CD14-positive monocyte (primary cell): ENCODE measurements around the gene SUN5. TPM values are rescaled to one million over a fixed set of nuclear protein-coding genes. Genes with fewer than 3 reads are reported as not detected.

ENCODE experiments used
- DNase-seq, 3 donors: peaks; one replicate each; pipeline ENCODE4 v3.0.0-alpha.2; 2011 to 2022
- H2AFZ ChIP-seq: 2 replicates; pipeline ENCODE4 v1.6.0; 2012; ENCODE audit warnings: mild to moderate bottlenecking, low read depth, low read length, inconsistent platforms; ENCODE audit not compliant: insufficient read depth, poor library complexity, severe bottlenecking
- H3K27ac ChIP-seq, 2 donors: 1 replicate in 1 of 2; 2 replicates in 1 of 2; pipeline ENCODE4 v1.5.1; 2012 to 2013; ENCODE audit warnings: low read length in 2 of 2, control low read depth in 1 of 2, inconsistent platforms in 1 of 2, low read depth in 1 of 2, mild to moderate bottlenecking in 1 of 2
- H3K27me3 ChIP-seq, 2 donors: one replicate each; pipeline versions ENCODE4 v1.6.0 to v1.6.1; 2011 to 2013; ENCODE audit warnings: low read length in 2 of 2; ENCODE audit not compliant: control insufficient read depth in 2 of 2, insufficient read depth in 2 of 2
- H3K36me3 ChIP-seq, 2 donors: replicated peaks in 1 of 2; 1 replicate in 1 of 2; 2 replicates in 1 of 2; pipeline versions ENCODE4 v1.5.1 to v1.6.1; 2012 to 2013; ENCODE audit warnings: low read length in 2 of 2, control low read depth in 1 of 2, inconsistent platforms in 1 of 2, mild to moderate bottlenecking in 1 of 2; ENCODE audit not compliant: insufficient read depth in 2 of 2, control insufficient read depth in 1 of 2
- H3K4me1 ChIP-seq, 2 donors: 1 replicate in 1 of 2; 2 replicates in 1 of 2; pipeline versions ENCODE4 v1.5.1 to v1.6.1; 2012 to 2013; ENCODE audit warnings: low read length in 2 of 2, control low read depth in 1 of 2, inconsistent platforms in 1 of 2, mild to moderate bottlenecking in 1 of 2, moderate library complexity in 1 of 2; ENCODE audit not compliant: insufficient read depth in 2 of 2, control insufficient read depth in 1 of 2
- H3K4me2 ChIP-seq: replicated peaks from 2 replicates; pipeline ENCODE3; 2012; ENCODE audit warnings: low read length, moderate library complexity, mild to moderate bottlenecking; ENCODE audit not compliant: poor library complexity, severe bottlenecking; ENCODE audit errors: extremely low read depth
- H3K4me3 ChIP-seq, 3 experiments: fragments of 200-600 bp in 1 of 3; sonication (generic) in 1 of 3; replicated peaks in 1 of 3; 1 replicate in 2 of 3; 2 replicates in 1 of 3; pipeline ENCODE4 v1.5.1; 2011 to 2013; ENCODE audit warnings: low read length in 3 of 3, mild to moderate bottlenecking in 3 of 3, control low read depth in 2 of 3, low read depth in 2 of 3, inconsistent platforms in 1 of 3, moderate library complexity in 1 of 3
- H3K79me2 ChIP-seq: 2 replicates; pipeline ENCODE4 v1.6.0; 2012; ENCODE audit warnings: mild to moderate bottlenecking, control low read depth, inconsistent platforms, low read length, moderate library complexity; ENCODE audit not compliant: insufficient read depth
- H3K9ac ChIP-seq: 2 replicates; pipeline ENCODE4 v1.6.0; 2017; ENCODE audit warnings: low read length, mild to moderate bottlenecking; ENCODE audit not compliant: insufficient read depth, poor library complexity, severe bottlenecking
- H3K9me3 ChIP-seq, 2 donors: replicated peaks in 1 of 2; 1 replicate in 1 of 2; 2 replicates in 1 of 2; pipeline versions ENCODE4 v1.5.1 to v1.6.1; 2012 to 2013; ENCODE audit warnings: low read length in 2 of 2, control low read depth in 1 of 2; ENCODE audit not compliant: control insufficient read depth in 1 of 2, insufficient read depth in 1 of 2
- H4K20me1 ChIP-seq: 2 replicates; pipeline ENCODE4 v1.6.0; 2012; ENCODE audit warnings: mild to moderate bottlenecking, low read length, control low read depth, moderate library complexity; ENCODE audit not compliant: insufficient read depth
- H3K27ac Mint-ChIP-seq, 7 donors: one replicate each; pipeline ENCODE4 v1.8.0; 2020; ENCODE audit warnings: mild to moderate bottlenecking in 7 of 7, mixed read lengths in 7 of 7, moderate library complexity in 6 of 7, inconsistent platforms in 2 of 7
- H3K27me3 Mint-ChIP-seq, 3 donors: one replicate each; pipeline ENCODE4 v1.8.0; 2021 to 2022; ENCODE audit warnings: low read depth in 3 of 3, mild to moderate bottlenecking in 3 of 3, mixed read lengths in 3 of 3, moderate library complexity in 3 of 3, inconsistent platforms in 1 of 3
- H3K36me3 Mint-ChIP-seq, 2 donors: one replicate each; pipeline ENCODE4 v1.8.0; 2020; ENCODE audit warnings: mixed read lengths in 2 of 2, inconsistent platforms in 1 of 2, mild to moderate bottlenecking in 1 of 2
- H3K4me1 Mint-ChIP-seq: one replicate; pipeline ENCODE4 v1.8.0; 2020; ENCODE audit warnings: mild to moderate bottlenecking, mixed read lengths
- H3K4me3 Mint-ChIP-seq, 2 donors: one replicate each; pipeline ENCODE4 v1.8.0; 2020; ENCODE audit warnings: mild to moderate bottlenecking in 2 of 2, mixed read lengths in 2 of 2, moderate library complexity in 1 of 2
- H3K9me3 Mint-ChIP-seq, 7 donors: one replicate each; pipeline ENCODE4 v1.8.0; 2020 to 2022; ENCODE audit warnings: mixed read lengths in 7 of 7, mild to moderate bottlenecking in 6 of 7, moderate library complexity in 6 of 7, inconsistent platforms in 2 of 7
- CTCF ChIP-seq: fragments of 200-600 bp; IDR thresholded peaks from one replicate; pipeline ENCODE4 v1.8.0; 2022; ENCODE audit warnings: antibody characterized with exemption, mild to moderate bottlenecking
- WGBS: methylation state at CpG from one replicate; pipeline ENCODE4 v1.1.5; 2013; ENCODE audit warnings: missing lambda C conversion rate; ENCODE audit not compliant: insufficient coverage; 5-methylcytosine and 5-hydroxymethylcytosine counted together
- intact Hi-C, 2 donors: fragments of 100-400 bp; cut with micrococcal nuclease; formaldehyde crosslinking; loops; one replicate each; pipeline versions ENCODE4 v1.15.0 to v1.15.1; 2023
- polyA plus RNA-seq, 3 donors: library from polyadenylated mRNA; depleted of rRNA in 1 of 3; unstranded in 2 of 3; stranded (reverse) in 1 of 3; fragments of 300-500 nt in 2 of 3; fragments of >200 nt in 1 of 3; fragmentation: Illumina TruSeq in 2 of 3; gene quantifications; 1 replicate in 2 of 3; 2 replicates in 1 of 3; pipeline ENCODE4 v1.2.3, GENCODE V29; 2012 to 2021

The SUN5 gene
- polyA plus RNA-seq, 3 donors: not detected

- Histone ChIP-seq H3K27ac (no peak overlapping the region), H3K4me3 (no peak overlapping the region), H2AFZ (no peak overlapping the region), H3K4me1 (no peaks in the 10 kb centered on the region), H3K4me2 (no peak overlapping the region), H3K36me3 (no peaks in the 10 kb centered on the region), H3K27me3 (no peaks in the 10 kb centered on the region), H3K9ac (no peak overlapping the region), H3K9me3 (no peaks in the 10 kb centered on the region), H3K79me2 (no peaks in the 10 kb centered on the region), H4K20me1 (no peaks in the 10 kb centered on the region)
- intact Hi-C loops: no loop called here
- no peak for TF ChIP-seq CTCF
- Mint-ChIP-seq H3K27me3 (peaks cover 0 to 3% (median 2%) of the 10 kb centered on the region in 3 donors), H3K36me3 (no peaks in the 10 kb centered on the region), H3K4me1 (no peaks in the 10 kb centered on the region), H3K4me3 (no peak overlapping the region), H3K27ac (no peak overlapping the region), H3K9me3 (no peaks in the 10 kb centered on the region)
- 94% methylated on average over 18 of the region's 18 CpGs for WGBS
- DNase-seq: no peak
Observed at GRCh38 chr20:32986331-32986966, 17.8 kb downstream of the SUN5 start.

GRCh38 chr20:32985596-32985995, 18.6 kb downstream of the SUN5 start:
- Mint-ChIP-seq H3K27me3 (peaks cover 0 to 3% (median 1%) of the 10 kb centered on the region in 3 donors), H3K4me1 (no peaks in the 10 kb centered on the region)
- 97% methylated on average over 4 of the region's 6 CpGs for WGBS

More at GRCh38 chr20:32985596-32985995, 18.6 kb downstream of the SUN5 start:
- H3K9me3 Mint-ChIP-seq: no peaks in the 10 kb centered on the region
- no peak overlapping the region for H2AFZ ChIP-seq
- no peak overlapping the region for H3K9ac ChIP-seq
- no peak for DNase-seq
- H3K4me3 ChIP-seq: no peak overlapping the region
- intact Hi-C loops: no loop called here
- H3K4me1 ChIP-seq: no peaks in the 10 kb centered on the region
- H3K4me2 ChIP-seq: no peak overlapping the region
- no peak overlapping the region for H3K4me3 Mint-ChIP-seq
- no peaks in the 10 kb centered on the region for H3K9me3 ChIP-seq
- no peaks in the 10 kb centered on the region for H4K20me1 ChIP-seq
- H3K27ac ChIP-seq: no peak overlapping the region
- H3K79me2 ChIP-seq: no peaks in the 10 kb centered on the region
- H3K36me3 Mint-ChIP-seq: no peaks in the 10 kb centered on the region
- H3K27ac Mint-ChIP-seq: peak overlapping the region in 1 of 7 donors; percentile 3
- no peak for TF ChIP-seq CTCF
- no peaks in the 10 kb centered on the region for H3K36me3 ChIP-seq
- H3K27me3 ChIP-seq: no peaks in the 10 kb centered on the region
